RCC 7860 (cell line): ENCODE data around the gene TMEM89.
A peak's percentile ranks its signal among the peaks of the same experiment; 100 is the strongest.

Experiments
- DNase-seq: peaks from one replicate; pipeline ENCODE4 v3.0.0-alpha.2; 2015; ENCODE audit warnings: low spot score
- FAIRE-seq: peaks from 2 replicates; lab custom pipeline; 2012; peaks lifted over from hg19 to GRCh38; lab: Jason Lieb, UNC

The TMEM89 gene

DNA sequence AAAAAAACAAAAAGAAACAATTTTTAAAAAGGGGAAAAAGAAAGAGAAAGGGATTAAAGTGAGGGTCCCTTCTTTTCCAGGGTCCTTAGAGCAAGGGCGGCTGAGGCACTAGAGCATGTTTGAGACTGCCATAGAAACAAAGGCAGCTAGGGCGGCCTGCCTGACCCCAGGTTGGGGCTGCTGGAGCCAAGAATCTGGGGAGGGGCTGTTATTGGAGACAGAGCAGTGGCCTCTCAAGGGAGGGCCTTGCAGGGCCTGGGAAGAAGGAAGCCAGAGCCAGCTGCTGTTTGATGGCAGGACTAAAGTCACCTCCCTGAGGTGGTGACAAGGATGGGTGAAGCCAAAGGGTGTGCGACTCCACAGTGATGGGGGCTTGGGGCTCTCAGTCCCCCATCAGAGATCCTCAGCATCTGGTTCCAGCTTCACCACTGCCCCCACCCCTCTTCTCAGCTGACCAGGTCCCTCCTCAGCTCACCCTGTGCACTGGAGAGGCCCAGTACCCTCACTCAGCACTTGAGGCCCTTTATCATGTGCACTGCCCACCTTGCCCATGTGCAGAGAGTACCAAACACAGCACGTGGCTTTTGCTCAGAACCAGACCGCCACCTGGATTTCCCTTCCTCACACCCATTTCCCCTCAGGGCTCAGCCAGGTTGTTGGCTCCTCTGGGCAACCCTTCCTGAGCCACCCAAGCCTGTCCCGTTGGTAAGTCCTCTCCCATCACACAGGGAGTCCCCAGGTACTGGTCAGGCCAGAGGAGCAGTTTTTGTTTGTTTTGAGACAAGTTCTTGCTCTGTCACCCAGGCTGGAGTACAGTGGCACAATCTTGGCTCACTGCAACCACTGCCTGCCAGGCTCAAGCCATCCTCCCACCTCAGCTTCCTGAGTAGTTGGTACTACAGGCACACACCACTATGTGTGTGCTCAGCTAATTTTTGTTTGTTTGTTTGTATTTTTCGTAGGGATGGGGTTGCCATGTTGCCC, 1.7 kb downstream of the TMEM89 start:
- no peak for DNase-seq
- no peak for FAIRE-seq

- no peak for FAIRE-seq
Measured at GRCh38 chr3:48617559-48617958, 4.0 kb downstream of the TMEM89 start.

DNA sequence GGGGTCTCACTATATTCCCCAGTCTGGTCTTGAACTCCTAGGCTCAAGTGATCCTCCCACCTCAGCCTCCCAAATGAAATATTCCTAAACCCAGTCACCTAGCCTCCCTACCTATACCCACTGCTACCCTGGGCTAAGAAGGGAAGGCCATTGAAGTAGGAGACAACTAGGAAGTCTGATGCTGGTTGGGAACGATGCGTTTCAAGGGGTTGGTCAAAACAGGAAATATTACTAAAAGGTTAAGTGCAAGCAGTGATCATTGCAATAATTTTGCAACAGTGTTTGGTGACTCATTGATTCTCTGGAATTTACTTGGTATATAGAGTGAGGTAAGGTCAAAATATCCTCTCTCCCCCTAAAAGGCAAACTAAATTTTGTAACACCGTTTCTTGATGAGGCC, 7.5 kb downstream of the TMEM89 start:
- FAIRE-seq = no peak

More at GRCh38 chr3:48617559-48617958, 4.0 kb downstream of the TMEM89 start:
- no peak for DNase-seq

DNA sequence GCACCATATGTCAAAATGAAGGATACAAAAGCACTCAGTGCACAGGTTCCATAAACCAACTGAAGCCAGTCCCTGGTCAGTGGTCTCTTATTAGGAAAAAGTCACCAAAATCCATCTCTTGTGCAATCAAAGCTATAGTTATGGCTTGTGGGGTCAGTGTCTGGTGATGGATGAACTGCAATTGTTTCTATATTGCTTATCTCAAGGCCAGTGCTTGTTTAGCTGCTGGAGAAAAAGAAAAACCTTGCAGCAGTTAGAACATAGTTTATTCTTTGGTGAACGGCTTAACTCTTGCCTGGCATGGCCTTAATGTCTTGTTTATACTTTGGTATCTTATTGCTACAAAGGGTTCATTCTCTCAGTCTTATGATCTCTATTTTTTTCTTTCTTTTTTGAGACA, 9.3 kb downstream of the TMEM89 start:
- DNase-seq = no peak
- FAIRE-seq = no peak

More for the DNA sequence above, 7.5 kb downstream of the TMEM89 start:
- DNase-seq = no peak

DNA sequence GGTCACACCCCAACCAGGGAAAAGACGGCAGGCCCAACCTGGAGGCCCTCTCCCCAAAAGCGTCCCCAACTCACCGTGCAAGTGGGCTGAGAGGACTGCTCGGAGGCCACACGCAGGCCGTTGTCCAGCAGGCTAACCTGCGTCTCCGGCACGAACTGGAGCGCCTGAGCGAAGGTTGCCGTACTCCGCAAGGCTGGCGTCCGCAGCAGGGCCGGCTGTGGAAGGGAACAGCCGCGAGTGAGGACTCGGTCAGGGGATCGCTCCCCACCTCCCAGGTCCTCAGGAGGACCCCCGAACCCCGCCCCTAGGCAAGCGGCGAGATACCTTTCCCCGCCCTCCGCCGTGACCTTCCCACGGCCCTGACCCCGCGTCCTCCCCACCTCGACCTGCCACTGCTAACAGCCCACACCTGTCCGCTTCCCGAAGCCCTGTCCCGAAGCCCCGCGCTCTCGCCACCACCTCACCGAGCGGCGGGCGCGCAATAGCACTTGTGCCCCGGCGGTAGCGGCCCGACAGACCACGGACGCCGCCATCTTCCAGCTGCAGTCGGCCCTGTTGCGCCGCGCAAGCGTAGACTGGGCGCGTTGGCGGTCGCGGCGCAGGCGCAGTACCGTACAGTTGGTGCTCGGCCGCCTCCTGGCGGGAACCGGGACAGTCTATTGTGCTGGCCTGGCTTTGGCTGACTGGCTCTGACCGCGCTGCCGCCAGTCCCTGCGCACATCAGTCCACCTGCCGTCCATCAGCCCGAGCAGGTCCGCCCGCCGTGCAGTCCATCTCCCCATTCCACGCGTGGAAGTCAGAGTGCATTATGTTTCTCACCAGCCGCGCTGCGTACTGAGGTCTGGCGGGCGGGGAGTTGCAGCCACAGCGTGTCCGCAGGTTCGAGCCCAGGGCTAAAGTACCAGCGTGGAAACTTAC, 12.2 kb downstream of the TMEM89 start, which contains the start of gene UQCRC1:
Gene UQCRC1, minus strand, starts transcription at position 559 of the 918 bp plus-strand sequence. Its CDS starts 26 bp downstream, at position 533.
- FAIRE-seq (peak; percentile 51), DNase-seq (peak; percentile 85)

- DNase-seq = no peak
Measured at GRCh38 chr3:48607519-48607918, 14.1 kb downstream of the TMEM89 start.

DNA sequence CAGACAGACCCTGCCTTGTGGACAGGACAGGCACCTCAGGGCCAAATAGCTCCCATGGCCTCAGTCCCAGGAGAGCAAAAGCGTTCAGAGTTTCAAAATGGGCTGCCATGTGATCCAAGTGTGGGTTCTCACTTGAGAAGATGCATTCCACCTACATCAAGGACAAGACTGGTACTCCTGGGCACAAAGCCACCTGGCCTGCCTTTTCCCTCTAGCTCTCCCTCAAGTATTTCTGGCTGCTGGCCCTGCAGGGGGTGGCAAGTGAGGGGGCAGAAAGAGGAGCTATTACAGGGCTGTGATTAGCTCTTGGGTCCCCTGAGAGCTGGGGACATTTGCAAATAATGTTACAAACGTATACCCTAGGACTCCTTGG, 20.0 kb downstream of the TMEM89 start:
- DNase-seq = no peak
- FAIRE-seq = no peak

More at GRCh38 chr3:48607519-48607918, 14.1 kb downstream of the TMEM89 start:
- no peak for FAIRE-seq

DNA sequence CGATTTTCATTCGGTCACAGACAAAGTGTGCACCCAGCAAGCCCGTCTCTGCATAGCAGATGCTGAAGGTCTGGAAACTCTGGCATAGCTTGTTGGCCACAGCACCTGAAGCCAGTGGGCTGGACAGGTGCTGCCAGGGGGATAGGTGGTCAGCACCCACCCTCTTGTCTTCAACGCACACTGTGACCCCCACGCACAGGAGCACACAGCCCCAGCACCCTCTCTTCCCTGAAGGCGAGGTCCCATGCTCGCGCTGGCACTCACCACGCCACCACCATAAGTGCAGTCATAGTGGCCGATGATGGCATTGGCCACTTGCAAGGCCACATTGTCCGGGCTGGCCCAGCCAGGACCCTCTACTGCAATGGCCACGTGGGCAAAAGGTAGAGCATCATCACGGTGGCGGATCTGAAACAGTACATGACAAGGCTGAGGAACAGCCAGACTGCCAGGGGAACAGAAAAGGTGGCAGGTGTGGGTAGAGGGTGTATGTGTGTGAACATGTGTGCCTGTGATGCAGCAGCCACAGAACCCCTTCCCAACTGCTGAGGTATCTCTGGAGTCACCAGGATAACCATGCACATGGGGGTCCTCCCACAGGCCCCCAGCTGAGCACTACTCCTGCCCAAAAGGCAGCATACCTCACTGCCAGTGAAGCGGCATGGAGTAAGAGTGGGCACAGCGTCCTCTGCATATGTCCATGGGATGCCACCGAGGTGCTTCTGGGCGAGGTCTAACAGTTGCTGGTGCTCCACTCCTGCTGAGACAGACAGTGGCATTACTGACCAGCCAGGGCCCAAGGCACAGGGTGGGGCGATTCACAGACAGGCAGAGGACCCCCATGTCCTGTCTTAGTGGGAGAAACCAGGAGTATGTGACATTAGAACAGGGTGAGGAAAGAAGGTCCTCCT, 20.6 kb downstream of the TMEM89 start:
- DNase-seq = no peak
- no peak for FAIRE-seq

- no peak for DNase-seq
- FAIRE-seq = no peak
Measured at GRCh38 chr3:48599509-48600285, 21.9 kb downstream of the TMEM89 start.

- DNase-seq = no peak
- no peak for FAIRE-seq
Measured at GRCh38 chr3:48599077-48599501, 22.5 kb downstream of the TMEM89 start.

GRCh38 chr3:48598323-48599076, 23.1 kb downstream of the TMEM89 start:
- FAIRE-seq = no peak
- DNase-seq = no peak

- DNase-seq = no peak
- FAIRE-seq = no peak
Measured at GRCh38 chr3:48597408-48597800, 24.2 kb downstream of the TMEM89 start.

DNA sequence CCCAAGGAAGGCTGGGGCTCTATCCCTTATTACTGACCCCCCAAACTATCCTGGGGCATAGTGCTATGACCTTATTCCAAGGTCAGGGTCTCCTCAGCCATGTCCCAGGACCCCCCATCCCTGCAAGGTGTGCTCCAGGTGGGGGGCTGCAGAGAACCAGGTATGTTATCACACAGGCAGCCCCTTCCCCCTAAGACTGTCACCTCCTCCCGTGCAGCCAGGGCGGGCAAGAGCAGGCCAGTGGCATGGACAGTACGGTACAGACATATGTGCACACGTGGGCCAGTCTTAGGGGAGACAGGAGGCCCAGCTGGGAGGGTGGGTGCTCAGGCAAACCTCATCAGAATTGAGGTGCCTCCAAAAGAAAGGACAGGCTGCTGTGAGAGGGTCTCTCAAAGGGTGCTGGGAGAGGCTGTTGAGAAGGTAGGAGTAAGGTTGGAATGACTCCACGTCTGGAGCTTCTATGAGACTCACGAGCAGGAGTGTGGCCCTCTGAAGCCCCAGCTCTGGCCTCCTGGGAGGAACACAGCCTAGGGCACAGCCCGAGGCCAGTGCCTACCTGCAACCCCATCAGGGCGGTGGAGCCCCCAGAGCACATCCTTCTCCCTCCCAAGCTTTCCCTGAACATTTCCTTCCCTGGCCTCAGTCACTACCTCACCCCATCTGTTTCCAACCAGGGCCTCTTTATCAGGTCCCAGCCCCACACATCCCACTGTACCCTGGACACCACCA, 24.7 kb downstream of the TMEM89 start:
- DNase-seq (no peak), FAIRE-seq (no peak)

- no peak for DNase-seq
- FAIRE-seq = no peak
Measured at GRCh38 chr3:48596157-48596556, 25.4 kb downstream of the TMEM89 start.

DNA sequence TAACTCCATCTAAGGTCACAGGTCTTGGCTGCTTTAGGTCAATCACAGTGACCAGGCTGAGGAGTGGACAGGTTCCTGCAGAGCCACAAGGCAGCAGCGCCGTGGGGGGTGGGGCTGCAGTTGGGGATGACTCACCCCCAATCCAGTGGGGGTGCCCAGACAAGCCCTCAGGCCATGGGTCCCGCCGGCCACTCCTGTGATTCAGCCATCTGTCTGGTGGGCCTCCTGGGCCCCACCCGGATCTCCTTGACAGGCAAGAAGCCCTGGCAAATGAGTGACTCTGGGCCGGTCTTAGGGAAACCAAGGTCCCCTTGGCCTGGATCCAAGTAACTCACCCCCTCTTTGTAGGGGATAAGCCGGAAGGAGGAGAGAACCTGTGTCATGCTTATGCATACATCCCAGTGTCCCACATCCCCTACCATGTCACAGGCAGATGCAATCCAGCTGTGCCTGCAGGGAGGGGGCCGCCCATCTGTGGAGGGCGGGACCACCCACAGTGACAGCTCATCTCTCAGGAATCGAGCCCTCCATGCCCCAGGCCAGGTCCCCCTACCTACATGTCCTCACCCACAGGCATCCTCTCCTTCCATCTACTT, 25.9 kb downstream of the TMEM89 start:
- DNase-seq (peak; percentile 99), FAIRE-seq (peak; percentile 90)

DNA sequence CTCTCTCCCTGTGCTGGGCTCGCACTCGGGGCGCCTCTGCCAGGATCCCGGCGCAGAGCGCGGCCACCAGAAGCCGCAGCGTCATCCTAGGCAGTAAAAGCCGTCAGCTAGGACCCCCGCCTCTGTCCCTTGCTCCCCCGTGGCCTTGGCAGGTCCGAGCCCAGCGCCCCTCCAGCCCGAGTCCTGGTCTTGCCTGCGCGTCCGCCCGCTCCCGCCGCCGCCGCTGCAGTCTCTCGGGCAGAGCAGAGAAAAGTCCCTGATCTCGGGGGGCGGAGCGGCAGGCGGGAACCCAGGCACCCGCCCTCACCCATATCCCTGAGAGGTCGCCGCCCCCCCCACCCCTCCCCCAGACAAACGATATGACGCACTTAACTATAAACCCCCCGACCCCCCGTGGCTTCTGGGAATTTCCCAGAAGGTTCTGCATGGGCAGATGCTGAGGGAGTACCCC, 26.5 kb downstream of the TMEM89 start, which contains the start of gene COL7A1:
Gene COL7A1, minus strand, starts transcription at position 255 of the 451 bp plus-strand sequence. Its CDS starts 170 bp downstream, at position 85.
- DNase-seq (no peak), FAIRE-seq (no peak)

- DNase-seq = peak; percentile 20
- no peak for FAIRE-seq
Measured at GRCh38 chr3:48594417-48595049, 27.0 kb downstream of the TMEM89 start.
